Suprapubic skin (tissue), 4 donors: ENCODE results near the gene SEMA7A.
"Not testable (repeated sequence)": the region's sequence is repeated elsewhere in the genome, so short reads cannot be mapped to it uniquely, and the experiment has no call there.

Experiments
- CTCF ChIP-seq, 2 donors: fragments of 200-600 bp in 1 of 2; fragments of 450-650 bp in 1 of 2; sonication (generic) in 1 of 2; IDR thresholded peaks; one replicate each; pipeline ENCODE4 v1.5.1; 2016 to 2019; ENCODE audit warnings: antibody characterized with exemption in 2 of 2, mild to moderate bottlenecking in 1 of 2, moderate library complexity in 1 of 2
- EP300 ChIP-seq: sonication (generic); formaldehyde crosslinking; IDR thresholded peaks from one replicate; pipeline ENCODE4 v1.6.1; 2017; ENCODE audit warnings: antibody characterized with exemption
- POLR2A ChIP-seq, 2 donors: fragments of 450-650 bp; IDR thresholded peaks; one replicate each; pipeline ENCODE4 v1.6.1; 2017; ENCODE audit warnings: antibody characterized with exemption in 2 of 2, mild to moderate bottlenecking in 2 of 2, moderate library complexity in 2 of 2
- POLR2AphosphoS5 ChIP-seq, 3 donors: sonication (generic); formaldehyde crosslinking; IDR thresholded peaks; one replicate each; pipeline ENCODE4 v1.6.1; 2017; ENCODE audit warnings: antibody characterized with exemption in 3 of 3

- not testable (repeated sequence) for TF ChIP-seq CTCF (IDR thresholded peaks at IDR 0.05); POLR2AphosphoS5 (IDR thresholded peaks at IDR 0.05); EP300; POLR2A (IDR thresholded peaks at IDR 0.05)
Measured at GRCh38 chr15:74457036-74457435, 23.3 kb upstream of the SEMA7A start.
